Measurements from ENCODE around the gene ZNF48. TPM values are rescaled to one million over a fixed set of nuclear protein-coding genes. Genes with fewer than 3 reads are reported as not detected.
"Not testable (repeated sequence)": the region's sequence is repeated elsewhere in the genome, so short reads cannot be mapped to it uniquely, and the experiment has no call there.

Gene ZNF48
- total and polyA plus RNA-seq, 5 experiments from 2014 or later: 6.1 to 14.3 (median 11.7) TPM

DNA sequence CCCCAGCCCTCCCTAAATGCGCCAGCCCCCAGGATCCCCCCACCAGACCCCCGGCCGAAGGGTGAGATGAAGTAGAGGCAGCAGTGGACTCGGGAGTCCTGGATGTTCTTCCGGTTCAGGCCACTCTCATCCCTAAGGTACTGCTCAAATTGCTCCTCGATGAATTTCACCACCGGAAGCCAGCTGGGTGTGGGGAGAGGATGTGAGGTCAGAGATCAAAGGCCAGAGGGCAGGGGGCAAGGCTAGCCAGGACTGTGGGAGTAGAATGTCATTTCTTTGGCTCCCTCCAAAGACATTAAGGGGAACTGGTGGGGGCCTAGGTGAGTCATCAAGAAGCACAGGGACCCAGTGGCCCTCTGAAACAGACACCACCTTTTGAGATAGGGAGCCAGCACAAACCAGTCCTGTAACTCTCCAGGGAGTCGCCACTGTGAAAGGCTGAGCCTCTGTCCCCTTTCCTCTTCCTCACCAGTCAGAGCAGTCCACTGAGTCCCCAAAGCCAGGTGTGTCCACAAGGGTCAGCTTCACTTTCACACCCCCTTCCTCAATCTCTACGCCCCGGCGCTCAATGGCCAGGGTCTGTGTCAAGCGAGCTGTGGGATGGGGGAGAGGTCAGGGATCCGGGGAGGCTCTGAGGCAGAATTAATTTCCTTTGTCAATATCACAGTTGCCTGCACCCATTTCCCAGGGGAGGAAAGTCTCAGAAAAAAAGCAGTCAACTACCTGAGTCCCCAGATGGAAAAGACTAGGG lies 13.8 kb upstream of the ZNF48 start:
- Mint-ChIP-seq H3K4me3 (peak overlapping the region; percentile 84 to 100 (median 96)), H3K9me3 (no peaks in the 10 kb centered on the region), H3K27me3 (no peaks in the 10 kb centered on the region), H3K27ac (peak overlapping the region; percentile 96 to 100 (median 100)), H3K4me1 (peaks cover 31 to 73% (median 72%) of the 10 kb centered on the region in 4 donors), H3K36me3 (peaks cover 0 to 15% (median 6%) of the 10 kb centered on the region in 3 donors)
- DNase-seq: peak in 1 of 10 donors; percentile 6
- no peak for ATAC-seq
- POLR2A ChIA-PET: interaction anchor here (0.6 to 8.4 kb wide), 16 partner anchors 8 to 786 kb away, joined by 3 to 166 read pairs (median 12); partner anchors contain the start of genes CD2BP2, CORO1A, TBC1D10B and YPEL3

DNA sequence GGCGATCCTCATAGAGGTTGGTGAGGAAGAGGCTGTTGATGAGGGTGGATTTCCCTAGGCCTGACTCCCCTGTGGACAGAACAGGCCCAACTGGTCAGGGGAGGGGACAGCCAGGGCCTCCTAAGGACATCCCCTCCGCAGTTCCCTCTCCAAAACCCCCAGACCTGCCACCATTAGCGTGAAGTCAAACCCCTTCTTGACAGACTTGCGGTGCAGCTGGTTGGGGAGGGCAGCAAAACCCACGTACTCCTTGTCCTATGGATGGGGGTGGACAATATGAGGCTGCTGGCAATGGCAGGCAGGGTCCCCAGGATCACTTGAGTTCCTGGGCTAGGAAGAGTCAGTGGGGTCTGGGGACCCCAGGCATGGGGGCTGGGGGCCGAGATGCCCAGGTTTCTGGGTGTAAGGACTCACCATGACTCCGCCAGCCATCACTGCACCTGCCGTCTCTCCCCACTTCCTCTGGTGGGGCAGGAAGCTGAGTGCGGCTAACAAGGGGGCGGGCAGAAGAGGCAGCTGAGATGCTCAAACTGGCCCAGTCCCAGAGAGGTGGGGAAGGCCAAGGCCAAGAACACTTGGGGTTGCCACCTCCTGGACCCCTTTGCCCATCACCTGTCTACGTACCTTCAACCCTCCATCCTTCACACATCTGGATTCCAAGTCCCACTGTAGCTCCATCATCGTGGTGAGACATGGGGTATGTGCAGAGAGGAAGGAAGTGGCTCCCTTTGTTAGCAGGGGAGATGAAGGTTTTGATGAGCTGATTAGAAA lies 12.9 kb upstream of the ZNF48 start, which contains the start of gene SEPTIN1:
SEPTIN1 (minus strand) TSS at position 451 of the 771 bp plus-strand sequence; CDS start at position 432, 19 bp downstream.
- POLR2A ChIA-PET: interaction anchor here (0.5 to 8.4 kb wide), 27 partner anchors 8 to 787 kb away, joined by 3 to 166 read pairs (median 5); partner anchors contain the start of genes ALDOA, CD2BP2, CORO1A and DCTPP1
- Mint-ChIP-seq H3K4me1 (peaks cover 29 to 67% (median 64%) of the 10 kb centered on the region in 4 donors), H3K9me3 (no peaks in the 10 kb centered on the region), H3K27me3 (no peaks in the 10 kb centered on the region), H3K4me3 (peak within 1 kb of the TSS; percentile 84 to 100 (median 96)), H3K36me3 (peaks cover 0 to 15% (median 6%) of the 10 kb centered on the region in 3 donors), H3K27ac (peak within 1 kb of the TSS; percentile 96 to 100 (median 100))
- peak; percentile 38 to 41 for ATAC-seq
- peak; percentile 50 to 89 (median 72) for DNase-seq

DNA sequence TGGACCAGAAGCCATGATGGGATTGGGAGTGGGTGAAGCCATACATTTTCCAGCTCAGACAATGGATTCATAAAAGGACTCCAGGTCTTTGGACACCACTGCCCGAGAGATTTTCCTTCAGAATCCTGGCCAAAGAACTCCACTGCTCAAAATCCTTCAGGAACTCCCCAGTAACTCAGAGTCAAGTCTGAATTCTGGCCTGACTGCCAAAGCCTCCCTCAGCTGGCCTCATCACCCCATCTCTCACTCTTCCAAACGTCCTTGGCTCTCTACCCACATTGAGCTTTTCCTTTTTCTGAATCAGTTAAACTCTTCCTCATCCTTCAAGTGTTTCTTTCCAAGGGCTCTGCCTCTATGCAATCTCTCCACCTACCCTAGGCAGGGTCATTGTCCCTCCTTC lies 11.7 kb upstream of the ZNF48 start:
- POLR2A ChIA-PET: interaction anchor here (0.6 to 8.4 kb wide), 18 partner anchors 8 to 322 kb away, joined by 3 to 166 read pairs (median 10); partner anchors contain the start of genes ALDOA, CD2BP2, CORO1A and DCTPP1
- no peaks in the 10 kb centered on the region for H3K9me3 Mint-ChIP-seq
- no peaks in the 10 kb centered on the region for H3K27me3 Mint-ChIP-seq
- H3K27ac Mint-ChIP-seq: peak overlapping the region; percentile 96 to 100 (median 100)
- DNase-seq (no peak), ATAC-seq (no peak)
- peaks cover 21 to 57% (median 55%) of the 10 kb centered on the region in 4 donors for H3K4me1 Mint-ChIP-seq
- H3K36me3 Mint-ChIP-seq: peaks cover 0 to 12% (median 3%) of the 10 kb centered on the region in 3 donors
- peak overlapping the region; percentile 84 to 100 (median 96) for H3K4me3 Mint-ChIP-seq

DNA sequence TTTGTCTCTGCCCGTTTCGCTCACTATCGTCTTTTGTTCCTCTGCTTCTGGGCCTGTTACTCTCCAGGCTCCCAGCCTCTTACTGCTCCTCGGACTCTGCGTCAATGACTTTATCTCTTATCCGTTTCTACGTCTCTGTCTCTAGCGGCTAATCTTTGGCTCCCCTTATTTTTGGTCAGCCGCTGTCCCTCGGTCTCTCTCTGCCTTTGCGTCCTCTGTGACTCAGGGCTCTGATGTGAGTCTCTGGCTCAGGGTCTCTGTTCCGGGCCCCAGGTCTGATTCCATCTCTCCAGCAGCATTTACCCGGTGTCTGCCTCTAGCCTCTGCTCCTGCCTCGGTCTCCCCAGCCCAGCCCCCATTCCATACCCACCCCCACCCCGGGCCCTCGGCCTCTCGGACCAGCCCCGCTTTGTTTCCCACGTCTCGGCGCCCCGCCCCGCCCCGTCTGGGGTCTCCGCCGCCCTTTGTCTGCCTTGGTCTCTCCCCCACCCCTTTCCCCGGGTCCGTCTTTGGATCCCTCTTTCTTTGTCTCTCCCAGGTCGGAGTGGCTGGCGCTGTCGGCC lies 547 bp upstream of the ZNF48 start:
- no peaks in the 10 kb centered on the region for H3K9me3 Mint-ChIP-seq
- POLR2A ChIA-PET: interaction anchor here (0.8 to 3.3 kb wide), 10 partner anchors 12 to 329 kb away, joined by 3 to 82 read pairs (median 12); partner anchors contain the start of genes ALDOA, MYL11, SEPTIN1 and TBC1D10B
- H3K36me3 Mint-ChIP-seq: peaks cover 0 to 13% (median 0%) of the 10 kb centered on the region in 3 donors
- DNase-seq (no peak), ATAC-seq (no peak)
- H3K27ac Mint-ChIP-seq: peak overlapping the region; percentile 67 to 94 (median 81)
- peaks cover 21 to 42% (median 39%) of the 10 kb centered on the region in 4 donors for H3K4me1 Mint-ChIP-seq
- H3K27me3 Mint-ChIP-seq: no peaks in the 10 kb centered on the region
- H3K4me3 Mint-ChIP-seq: peak overlapping the region; percentile 76 to 94 (median 84)

- Mint-ChIP-seq H3K27ac (peak overlapping the region; percentile 1 to 90 (median 82)), H3K9me3 (no peaks in the 10 kb centered on the region), H3K27me3 (no peaks in the 10 kb centered on the region), H3K36me3 (peaks cover 0 to 13% (median 0%) of the 10 kb centered on the region in 3 donors), H3K4me3 (peak overlapping the region; percentile 72 to 92 (median 84)), H3K4me1 (peaks cover 21 to 52% (median 50%) of the 10 kb centered on the region in 4 donors)
- no peak for DNase-seq
- no peak for ATAC-seq
- POLR2A ChIA-PET: interaction anchor here (0.7 to 3.3 kb wide), 8 partner anchors 11 to 229 kb away, joined by 4 to 82 read pairs (median 24); partner anchors contain the start of genes CORO1A, SEPTIN1, TBC1D10B and ZNF771
Observed at GRCh38 chr16:30395992-30396585, 869 bp downstream of the ZNF48 start.

- Mint-ChIP-seq H3K4me1 (peaks cover 23 to 57% (median 53%) of the 10 kb centered on the region in 4 donors), H3K27ac (peak overlapping the region in 7 of 10 donors; percentile 1 to 86 (median 57))
Observed at GRCh38 chr16:30396627-30397026, 1.4 kb downstream of the ZNF48 start.

DNA sequence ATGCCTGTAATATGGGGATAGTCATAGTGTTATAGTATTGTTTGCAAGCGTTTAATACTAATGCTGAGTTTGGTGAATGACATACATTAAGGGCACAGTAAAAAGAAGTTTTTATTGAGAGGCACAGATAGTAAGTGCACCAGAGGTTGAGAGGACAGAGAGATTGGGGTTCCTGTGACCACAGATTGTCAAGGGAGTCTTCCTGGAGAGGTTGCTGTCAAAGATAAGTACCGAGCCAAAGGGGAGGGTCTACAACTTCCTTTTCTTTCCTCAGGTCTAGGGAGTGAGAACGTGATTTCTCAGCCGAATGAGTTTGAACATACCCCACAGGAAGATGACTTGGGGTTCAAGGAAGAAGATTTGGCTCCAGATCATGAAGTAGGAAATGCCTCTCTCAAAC lies 1.8 kb downstream of the ZNF48 start:
- Mint-ChIP-seq H3K27me3 (no peaks in the 10 kb centered on the region), H3K27ac (peak overlapping the region in 9 of 10 donors; percentile 9 to 86 (median 57)), H3K4me3 (peak overlapping the region in 9 of 10 donors; percentile 54 to 92 (median 82)), H3K4me1 (peaks cover 25 to 61% (median 54%) of the 10 kb centered on the region in 4 donors), H3K36me3 (peaks cover 0 to 13% (median 0%) of the 10 kb centered on the region in 3 donors), H3K9me3 (no peaks in the 10 kb centered on the region)
- POLR2A ChIA-PET: interaction anchor here (0.7 to 3.1 kb wide), 6 partner anchors 10 to 228 kb away, joined by 4 to 28 read pairs (median 8); partner anchors contain the start of genes TBC1D10B and ZNF771
- DNase-seq (no peak), ATAC-seq (no peak)

More at GRCh38 chr16:30396627-30397026, 1.4 kb downstream of the ZNF48 start:
- not testable (repeated sequence) for H3K27me3 Mint-ChIP-seq, DNase-seq, ATAC-seq, H3K9me3 Mint-ChIP-seq
- peak overlapping the region; percentile 64 to 92 (median 84) for H3K4me3 Mint-ChIP-seq
- POLR2A ChIA-PET: interaction anchor here (0.7 to 3.3 kb wide), 7 partner anchors 11 to 229 kb away, joined by 4 to 82 read pairs (median 27); partner anchors contain the start of genes CORO1A, SEPTIN1, TBC1D10B and ZNF771
- peaks cover 0 to 13% (median 0%) of the 10 kb centered on the region in 3 donors for H3K36me3 Mint-ChIP-seq

GRCh38 chr16:30397776-30398660 lies 2.8 kb downstream of the ZNF48 start:
- Mint-ChIP-seq H3K27ac (peak overlapping the region in 2 of 10 donors; percentile 20 to 40), H3K4me3 (peak overlapping the region in 1 of 10 donors; percentile 45), H3K27me3 (no peaks in the 10 kb centered on the region), H3K36me3 (peaks cover 0 to 13% (median 0%) of the 10 kb centered on the region in 3 donors), H3K4me1 (peaks cover 25 to 61% (median 54%) of the 10 kb centered on the region in 4 donors), H3K9me3 (no peaks in the 10 kb centered on the region)
- POLR2A ChIA-PET: interaction anchor here (1.0 to 2.4 kb wide), 5 partner anchors 9 to 27 kb away, joined by 4 to 12 read pairs (median 6); partner anchors contain the start of genes SEPTIN1, TBC1D10B and ZNF771
- ATAC-seq (no peak), DNase-seq (no peak)

- H3K9me3 Mint-ChIP-seq: no peaks in the 10 kb centered on the region
- peaks cover 0 to 13% (median 0%) of the 10 kb centered on the region in 3 donors for H3K36me3 Mint-ChIP-seq
- H3K4me3 Mint-ChIP-seq: peak overlapping the region; percentile 27 to 93 (median 78)
- H3K27ac Mint-ChIP-seq: peak overlapping the region in 9 of 10 donors; percentile 8 to 90 (median 58)
- DNase-seq (no peak), ATAC-seq (no peak)
- peaks cover 25 to 61% (median 55%) of the 10 kb centered on the region in 4 donors for H3K4me1 Mint-ChIP-seq
- no peaks in the 10 kb centered on the region for H3K27me3 Mint-ChIP-seq
- POLR2A ChIA-PET: interaction anchor here (0.6 to 2.4 kb wide), 9 partner anchors 8 to 136 kb away, joined by 3 to 12 read pairs (median 5); partner anchors contain the start of genes SEPTIN1, TBC1D10B and ZNF771
Observed at GRCh38 chr16:30398661-30399434, 3.6 kb downstream of the ZNF48 start.
